Glomerular visceral epithelial cell (primary cell): Measurements from ENCODE around the gene NTF4.

Source experiments
- DNase-seq: peaks from one replicate; pipeline ENCODE4 v3.0.0-alpha.2; 2016; ENCODE audit errors: extremely low spot score

Gene NTF4

GRCh38 chr19:49091391-49092038 is 26.9 kb upstream of the NTF4 start:
- DNase-seq, result no peak

DNA sequence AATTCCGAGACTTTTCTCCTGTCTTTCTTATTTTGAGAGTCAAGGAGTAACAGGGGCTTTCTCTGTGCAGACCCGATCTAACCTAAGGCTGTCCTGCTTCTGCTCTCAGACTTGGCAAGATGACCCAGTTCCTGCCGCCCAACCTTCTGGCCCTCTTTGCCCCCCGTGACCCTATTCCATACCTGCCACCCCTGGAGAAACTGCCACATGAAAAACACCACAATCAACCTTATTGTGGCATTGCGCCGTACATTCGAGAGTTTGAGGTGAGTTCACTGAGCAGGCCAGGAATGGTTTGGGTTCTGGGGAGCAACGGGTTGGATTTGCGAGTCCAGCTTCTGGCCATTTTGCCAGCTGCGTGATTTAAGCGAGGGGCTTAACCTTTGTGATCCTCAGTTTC is 21.7 kb upstream of the NTF4 start:
- no peak for DNase-seq

- no peak for DNase-seq
Observed at GRCh38 chr19:49085868-49086232, 21.2 kb upstream of the NTF4 start.

GRCh38 chr19:49085020-49085867 is 20.6 kb upstream of the NTF4 start, which contains the start of gene SNRNP70:
Gene SNRNP70 (plus strand): TSS chr19:49085451. CDS start chr19:49086415, 964 bp downstream.
- DNase-seq, result peak; percentile 100

- DNase-seq, result no peak
Observed at GRCh38 chr19:49084206-49085019, 19.8 kb upstream of the NTF4 start.

DNA sequence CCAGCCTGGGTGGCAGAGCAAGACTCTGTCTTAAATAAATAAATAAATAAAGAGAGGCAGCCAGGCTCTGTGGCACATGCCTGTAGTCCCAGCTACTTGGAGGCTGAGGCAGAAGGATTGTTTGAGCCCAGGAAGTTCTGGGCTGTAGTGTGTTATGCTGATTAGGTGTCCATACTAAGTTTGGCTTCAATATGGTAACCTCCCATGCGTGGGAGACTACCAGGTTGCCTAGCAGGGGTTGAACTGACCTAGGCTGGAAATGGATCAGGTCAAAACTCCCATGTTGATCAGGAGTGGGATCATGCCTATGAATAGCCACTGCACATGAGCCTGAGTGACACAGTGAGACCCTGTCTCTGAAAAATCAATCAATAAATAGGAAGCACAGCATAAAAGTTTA is 16.7 kb upstream of the NTF4 start:
- no peak for DNase-seq

GRCh38 chr19:49080392-49080791 is 15.8 kb upstream of the NTF4 start:
- DNase-seq, result no peak

DNA sequence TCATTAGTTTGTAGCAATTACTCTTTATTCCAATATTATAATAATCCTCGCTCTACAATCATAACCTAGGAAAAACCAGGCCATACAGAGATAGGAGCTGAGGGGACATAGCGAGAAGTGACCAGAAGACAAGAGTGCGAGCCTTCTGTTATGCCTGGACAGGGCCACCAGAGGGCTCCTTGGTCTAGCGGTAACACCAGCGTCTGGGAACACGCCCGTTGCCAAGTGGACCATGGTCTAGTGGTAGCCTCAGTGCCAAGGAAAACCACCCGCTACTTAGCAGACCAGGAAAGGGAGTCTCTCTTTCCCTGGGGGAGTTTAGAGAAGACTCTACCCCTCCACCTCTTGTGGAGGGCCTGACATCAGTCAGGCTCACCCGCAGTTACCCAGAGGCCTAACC is 10.3 kb upstream of the NTF4 start:
- DNase-seq, result peak; percentile 68

GRCh38 chr19:49073514-49074378 is 9.1 kb upstream of the NTF4 start:
- peak; percentile 46 for DNase-seq

DNA sequence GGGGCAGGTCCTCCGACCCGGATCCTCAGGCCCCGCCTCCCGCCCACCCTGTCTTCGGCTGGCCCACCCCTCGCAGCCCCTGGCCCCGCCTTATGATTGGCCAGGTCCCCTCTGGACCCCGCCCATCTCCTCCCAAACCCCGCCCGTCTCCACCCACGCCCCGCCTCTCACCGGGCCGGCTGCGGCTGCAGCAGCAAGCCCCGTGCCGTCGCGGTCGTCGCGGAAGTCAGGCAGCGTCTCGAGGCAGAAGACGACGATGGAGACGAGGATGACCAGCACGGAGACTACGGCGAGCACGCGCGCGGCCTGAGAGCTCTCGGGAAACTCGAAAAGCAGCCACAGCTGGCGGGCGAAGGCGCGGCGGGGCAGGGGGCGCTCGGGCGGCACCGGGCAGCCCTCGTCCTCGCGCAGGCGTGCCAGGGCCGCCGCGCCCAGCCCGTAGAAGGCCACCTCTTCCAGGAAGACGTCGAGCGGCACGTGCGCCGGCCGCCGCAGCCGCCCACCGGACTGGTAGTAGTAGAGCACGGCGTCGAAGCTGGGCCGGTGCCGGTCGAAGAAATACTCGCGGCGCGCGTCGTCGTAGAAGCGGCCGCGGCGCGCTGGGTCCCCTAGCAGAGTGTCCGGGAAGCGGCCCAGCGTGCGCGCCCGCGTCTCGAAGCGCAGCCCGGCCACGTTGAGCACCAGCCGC is 7.4 kb upstream of the NTF4 start:
- no peak for DNase-seq

DNA sequence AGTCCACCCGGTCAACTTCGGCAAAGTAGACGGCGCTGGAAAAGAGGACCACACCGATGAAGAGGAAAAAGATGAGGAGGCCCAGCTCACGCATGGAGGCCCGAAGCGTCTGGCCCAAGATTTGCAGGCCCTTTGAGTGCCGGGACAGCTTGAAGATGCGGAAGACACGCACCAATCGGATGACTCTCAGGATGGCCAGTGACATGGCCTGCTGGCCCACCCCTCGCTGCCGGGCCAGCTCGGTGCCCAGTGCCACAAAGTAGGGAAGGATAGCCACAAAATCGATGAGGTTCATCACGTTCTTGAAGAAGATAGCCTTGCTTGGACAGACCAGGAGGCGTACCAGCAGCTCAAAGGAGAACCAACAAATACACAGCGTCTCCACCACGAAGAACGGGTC is 5.8 kb upstream of the NTF4 start:
- DNase-seq, result no peak

DNA sequence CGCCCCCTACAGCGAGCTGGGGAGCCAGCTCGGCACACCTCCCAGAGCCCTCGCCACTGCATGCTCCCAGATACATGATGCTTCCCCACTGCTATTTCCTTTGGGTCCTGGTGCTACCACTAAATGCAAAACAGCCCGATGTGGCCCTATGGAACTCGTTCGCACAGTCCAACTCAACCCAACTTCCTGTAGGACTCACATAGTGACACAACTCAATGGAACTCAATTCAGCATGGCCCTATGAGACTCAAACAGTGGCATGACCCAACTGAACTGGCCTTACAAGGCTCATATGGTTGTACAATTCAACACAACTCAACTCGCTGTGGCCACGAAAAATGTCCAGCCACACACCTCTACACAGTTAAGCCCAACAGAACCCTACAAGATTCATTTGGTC is 4.4 kb upstream of the NTF4 start:
- DNase-seq, result no peak

DNA sequence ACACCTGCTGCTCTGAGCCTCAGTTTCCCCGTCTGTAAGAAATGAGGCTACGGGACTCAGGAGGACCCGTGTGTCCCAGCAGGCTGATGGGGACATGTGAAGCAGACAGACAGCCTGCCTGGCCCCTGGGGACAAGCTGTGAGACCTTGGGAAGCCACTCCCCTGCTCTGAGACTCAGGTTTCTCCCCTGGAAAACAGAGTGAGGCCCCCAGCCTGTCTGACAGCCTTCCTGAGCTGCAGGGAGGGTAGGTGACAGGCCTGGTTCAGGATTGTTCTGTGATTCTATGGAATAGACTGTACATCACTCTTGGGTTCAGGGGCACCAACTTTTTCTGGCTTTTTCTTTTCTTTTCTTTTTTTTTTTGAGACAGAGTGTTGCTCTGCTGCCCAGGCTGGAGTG is 2.9 kb upstream of the NTF4 start:
- no peak for DNase-seq

- no peak for DNase-seq
Observed at GRCh38 chr19:49065905-49066512, 1.4 kb upstream of the NTF4 start.

DNA sequence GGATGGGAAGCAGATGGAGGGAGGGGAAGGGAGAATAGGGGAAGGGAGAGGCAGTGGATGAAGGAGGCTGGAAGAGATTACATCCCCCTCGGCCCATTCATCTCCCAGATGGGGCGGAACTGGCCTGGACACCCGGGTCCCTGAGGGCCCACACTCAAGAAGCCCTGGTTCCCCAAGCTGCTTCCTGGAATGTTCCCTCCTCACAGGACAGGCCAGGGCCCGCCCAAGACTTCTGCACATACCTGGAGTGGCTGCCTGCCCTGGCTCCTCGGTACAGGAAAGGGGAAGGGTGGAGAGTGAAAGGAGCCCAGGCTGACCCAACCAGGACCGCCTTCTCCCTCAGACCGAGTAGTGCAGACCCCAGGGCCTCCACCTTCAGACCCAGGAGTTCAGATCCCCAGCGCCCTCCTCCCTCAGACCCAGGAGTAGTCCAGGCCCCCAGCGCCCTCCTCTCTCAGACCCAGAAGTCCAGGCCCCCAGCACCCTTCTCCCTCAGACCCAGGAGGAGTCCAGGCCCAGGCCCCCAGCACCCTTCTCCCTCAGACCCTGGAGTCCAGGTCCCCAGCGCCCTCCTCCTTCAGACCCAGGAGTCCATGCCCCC is 489 bp downstream of the NTF4 start:
- DNase-seq, result no peak

GRCh38 chr19:49061445-49061844 is 3.2 kb downstream of the NTF4 start:
- no peak for DNase-seq

DNA sequence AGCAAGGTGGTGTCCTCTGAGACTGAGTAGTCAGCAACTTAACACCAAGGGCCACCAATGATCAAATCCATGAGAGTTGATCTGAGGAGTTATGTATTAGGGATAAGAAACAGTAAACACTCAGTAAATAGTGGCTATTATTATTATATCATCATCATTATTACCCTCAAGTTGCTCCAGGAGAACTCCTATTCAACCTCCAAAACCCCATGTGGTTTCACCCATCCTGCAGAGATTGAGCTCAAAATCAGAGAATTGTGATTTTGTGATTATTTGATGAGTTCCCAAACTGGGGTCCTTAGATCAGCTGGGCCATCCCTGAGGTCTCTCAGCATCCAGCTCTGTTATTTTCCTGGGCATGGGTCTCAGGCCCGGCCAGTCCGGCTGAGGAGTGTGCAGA is 3.6 kb downstream of the NTF4 start:
- DNase-seq, result no peak

DNA sequence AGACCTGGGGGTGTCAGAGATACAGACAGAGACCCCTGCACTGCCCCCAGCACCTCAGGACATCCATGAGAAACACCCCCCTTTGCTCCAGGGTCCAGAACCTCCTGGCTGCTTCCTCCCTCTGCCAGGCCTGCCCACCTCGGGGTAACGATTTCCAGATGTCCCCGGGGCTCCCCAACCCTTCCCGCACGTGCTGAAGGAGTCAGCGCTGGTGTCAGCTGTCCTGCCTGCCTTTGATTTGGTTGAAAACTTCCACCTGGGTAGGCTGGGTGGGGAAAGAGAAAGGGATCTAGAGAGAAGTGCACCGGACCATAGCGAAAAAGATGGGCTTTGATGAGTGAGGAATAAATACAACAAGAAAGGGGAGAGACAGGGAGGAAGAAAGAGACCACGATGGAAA is 5.6 kb downstream of the NTF4 start:
- DNase-seq, result no peak

GRCh38 chr19:49058562-49058961 is 6.1 kb downstream of the NTF4 start:
- DNase-seq, result peak; percentile 50

GRCh38 chr19:49057636-49058234 is 6.9 kb downstream of the NTF4 start, which contains the start of gene CGB7:
Gene CGB7 (minus strand): TSS chr19:49057749. CDS start chr19:49055375, 2,374 bp downstream.
- peak; percentile 82 for DNase-seq
